Stimulated activated CD4-positive, alpha-beta T cell treated with anti-CD3 and anti-CD28 coated beads, Interleukin-1b, Interleukin-23, amount 100 ng/mL, for 48 hours (primary cell): Measurements from ENCODE around the gene MS4A14.
"Not testable (repeated sequence)": the region's sequence is repeated elsewhere in the genome, so short reads cannot be mapped to it uniquely, and the experiment has no call there.

ENCODE experiments used
- DNase-seq: peaks from one replicate; pipeline ENCODE4 v3.0.0-alpha.2; 2020

MS4A14 gene

GRCh38 chr11:60392361-60392760 is 3.9 kb upstream of the MS4A14 start:
- DNase-seq = no peak

DNA sequence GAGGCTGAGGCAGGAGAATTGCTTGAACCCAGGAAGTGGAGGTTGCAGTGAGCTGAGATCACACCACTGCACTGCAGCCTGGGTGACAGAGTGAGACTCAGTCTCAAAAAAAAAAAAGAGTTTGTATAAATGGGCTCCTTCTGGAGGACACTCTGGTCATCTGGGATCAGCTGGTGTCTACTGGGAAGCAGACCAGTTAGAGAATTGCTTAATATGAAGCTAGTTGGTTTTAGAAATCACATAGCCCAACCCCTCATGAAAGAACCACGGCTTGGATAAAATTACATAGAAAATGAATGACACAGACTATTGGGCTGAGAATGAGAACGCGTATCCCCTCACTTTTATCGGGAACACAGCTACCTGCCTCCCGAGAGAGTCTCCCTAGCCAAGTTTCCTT is 3.2 kb upstream of the MS4A14 start:
- DNase-seq = no peak

DNA sequence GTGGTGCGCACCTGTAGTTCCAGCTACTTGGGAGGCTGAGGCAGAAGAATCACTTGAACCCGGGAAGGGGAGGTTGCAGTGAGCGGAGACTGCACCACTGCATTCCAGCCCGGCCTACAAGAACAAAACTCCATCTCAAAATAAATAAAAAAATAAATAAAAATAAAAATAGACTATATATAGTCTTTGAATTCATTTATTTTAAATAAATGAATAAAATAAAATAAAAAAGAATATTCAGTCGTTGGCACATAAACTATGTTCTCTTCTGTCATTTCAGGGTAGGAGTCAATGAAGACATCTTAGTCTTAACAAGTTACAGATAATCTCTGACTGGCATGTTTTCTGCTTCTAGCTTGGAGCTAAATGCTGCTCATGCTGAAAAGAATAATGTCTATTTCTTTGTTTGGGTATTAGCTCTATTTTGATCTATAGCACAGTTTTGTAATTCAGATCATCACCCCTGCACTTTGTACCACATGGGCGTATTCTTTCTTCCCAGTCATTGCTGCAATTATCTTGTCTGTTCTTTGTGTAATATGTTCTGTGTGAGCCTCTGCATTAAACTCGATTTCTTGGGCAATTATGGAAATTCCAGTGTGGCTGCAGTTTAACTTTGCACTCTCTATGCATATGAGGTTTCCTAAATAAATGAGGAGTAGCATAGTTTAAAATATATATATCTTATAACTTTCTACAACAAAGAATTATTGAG is 1.4 kb upstream of the MS4A14 start:
- DNase-seq = no peak

DNA sequence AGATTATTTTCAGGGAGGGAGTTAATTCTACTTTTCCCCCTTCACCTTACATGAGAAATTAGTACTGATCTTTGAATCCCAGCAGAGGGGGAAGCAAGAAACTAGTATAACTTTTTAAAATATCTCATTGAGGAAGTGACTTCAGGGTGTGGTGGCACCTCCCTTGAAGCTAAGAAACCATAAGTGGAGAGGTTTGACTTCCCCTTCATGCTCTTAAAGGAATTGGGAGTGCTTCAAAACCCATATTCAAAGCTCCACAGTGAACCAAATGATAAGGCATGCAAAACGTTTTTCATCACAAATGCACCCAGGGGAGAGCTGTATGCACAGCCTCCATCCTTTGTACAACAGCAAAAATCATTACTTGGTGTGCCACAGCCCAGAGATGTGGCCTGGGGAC is 540 bp downstream of the MS4A14 start:
- DNase-seq = no peak

DNA sequence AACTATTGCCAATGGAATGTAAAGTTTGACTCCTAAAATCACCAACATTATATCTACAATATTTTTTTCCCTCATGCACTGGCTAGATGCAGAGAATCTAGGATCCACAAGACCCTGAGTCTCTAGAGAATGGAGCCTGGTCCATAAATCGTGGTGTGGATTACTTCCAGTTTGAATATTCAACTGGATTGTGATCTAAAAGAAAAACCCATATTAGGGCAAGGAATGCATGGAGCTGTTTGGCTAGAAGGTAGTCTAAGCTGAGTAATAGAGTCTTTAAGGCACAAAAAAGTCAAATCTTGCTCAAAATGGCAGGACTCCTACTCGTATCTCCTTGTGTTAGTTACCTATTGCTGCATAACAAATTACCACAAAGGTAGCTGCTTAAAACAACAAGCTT is 23.8 kb downstream of the MS4A14 start:
- no peak for DNase-seq

GRCh38 chr11:60422609-60423008 is 26.4 kb downstream of the MS4A14 start:
- DNase-seq = no peak

GRCh38 chr11:60428517-60428916 is 32.3 kb downstream of the MS4A14 start:
- no peak for DNase-seq

- DNase-seq = no peak
Measured at GRCh38 chr11:60429272-60429671, 33.0 kb downstream of the MS4A14 start, which contains the start of gene MS4A5. MS4A5 (plus strand) TSS chr11:60429572; CDS start chr11:60429675, 103 bp downstream.

- no peak for DNase-seq
Measured at GRCh38 chr11:60431251-60431650, 35.0 kb downstream of the MS4A14 start.

DNA sequence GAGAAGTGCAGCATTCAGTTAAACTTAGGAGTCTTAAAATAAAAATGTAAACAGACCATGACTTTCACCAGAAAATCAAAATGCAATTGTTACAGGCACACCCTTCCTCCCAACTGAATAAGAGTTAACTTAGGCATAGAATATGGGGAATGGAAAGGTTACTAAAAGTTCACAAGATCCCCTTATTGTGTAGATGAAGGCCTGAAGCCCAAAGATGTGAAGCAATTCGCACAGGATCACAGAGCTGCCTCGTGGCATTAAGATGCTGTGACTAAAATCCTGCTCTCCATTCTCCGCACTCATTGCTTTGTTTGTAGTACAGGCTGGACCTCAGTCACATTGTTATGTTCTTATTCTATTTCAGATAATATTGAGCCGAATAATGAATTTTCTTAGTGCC is 37.1 kb downstream of the MS4A14 start:
- no peak for DNase-seq

DNA sequence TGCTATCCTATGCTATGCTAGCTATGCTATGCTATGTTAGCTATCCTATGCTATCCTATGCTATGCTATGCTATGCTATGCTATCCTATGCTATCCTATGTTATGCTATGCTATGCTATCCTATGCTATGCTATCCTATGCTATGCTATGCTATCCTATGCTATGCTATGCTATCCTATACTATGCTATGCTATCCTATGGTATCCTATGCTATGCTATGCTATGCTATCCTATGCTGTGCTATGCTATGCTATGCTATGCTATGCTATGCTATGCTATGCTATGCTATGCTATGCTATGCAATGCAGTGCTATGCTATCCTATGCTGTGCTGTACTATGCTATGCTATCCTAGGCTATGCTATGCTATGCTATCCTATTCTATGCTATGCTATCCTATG is 50.8 kb downstream of the MS4A14 start:
- no peak for DNase-seq

DNA sequence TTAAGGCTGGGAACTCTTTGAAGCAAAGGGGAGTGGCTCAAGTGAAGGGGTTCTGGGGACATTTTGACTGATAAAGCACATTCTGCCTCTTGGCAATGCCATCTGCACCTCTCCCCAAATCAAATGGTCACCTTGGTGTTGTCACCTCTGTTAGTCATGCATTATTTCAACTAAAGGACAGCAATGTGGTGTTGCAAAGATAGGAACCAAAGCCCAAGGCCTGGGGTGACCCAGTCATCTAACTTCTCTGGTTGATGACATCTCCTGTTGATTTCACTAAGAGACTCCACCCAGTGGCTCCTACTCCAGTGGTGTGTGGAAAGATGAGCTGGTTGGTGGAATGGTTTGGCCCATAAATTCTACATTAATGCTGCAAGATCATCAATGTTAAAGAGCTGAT is 51.6 kb downstream of the MS4A14 start:
- DNase-seq = no peak

GRCh38 chr11:60451185-60451584 is 54.9 kb downstream of the MS4A14 start:
- DNase-seq = not testable (repeated sequence)

DNA sequence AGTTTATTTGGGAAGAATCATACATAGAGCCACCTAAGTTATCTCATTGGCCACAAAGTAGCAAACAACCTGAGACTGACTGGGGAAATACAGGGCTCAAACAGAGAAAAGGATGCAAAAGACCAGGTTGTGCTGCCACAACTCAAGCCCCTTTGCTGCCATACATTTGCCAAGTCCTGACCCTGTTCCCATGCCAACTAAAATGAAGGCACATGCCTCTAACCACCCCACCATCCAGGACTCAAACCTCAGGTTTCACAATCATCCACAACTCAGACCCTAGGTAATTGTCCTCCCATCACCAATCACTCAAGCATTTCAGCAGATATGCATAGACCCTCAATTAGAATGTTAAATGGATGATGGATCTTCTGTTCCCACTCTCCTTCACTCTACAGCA is 58.0 kb downstream of the MS4A14 start:
- DNase-seq = no peak

DNA sequence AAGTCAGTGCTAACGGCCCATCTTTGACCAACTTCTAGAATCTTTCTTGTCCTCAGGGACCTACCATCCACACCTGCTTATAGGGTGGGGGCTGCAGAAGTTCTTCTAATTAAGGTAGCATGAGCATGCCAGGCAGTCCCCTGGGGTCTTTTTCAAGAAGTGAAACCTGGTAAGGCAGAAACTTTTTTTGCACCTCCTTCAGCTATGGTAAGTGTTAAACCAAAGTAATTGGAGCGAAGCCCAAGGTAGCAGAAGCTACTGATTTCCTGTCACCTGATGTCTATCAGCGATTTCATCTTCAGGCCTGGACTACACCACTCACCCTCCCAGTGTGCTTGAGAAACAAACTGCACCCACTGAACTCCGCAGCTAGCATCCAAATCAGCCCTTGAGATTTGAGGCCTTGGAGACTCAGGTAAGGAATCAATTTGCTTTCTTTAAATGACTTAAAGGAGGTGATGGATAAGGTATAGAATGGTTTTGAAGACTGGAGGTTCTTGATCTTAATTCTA is 59.3 kb downstream of the MS4A14 start, which contains the start of gene MS4A1:
MS4A1 (plus strand) TSS at position 317 of the 512 bp plus-strand sequence. CDS start 6,528 bp downstream, outside the sequence.
- DNase-seq = no peak

GRCh38 chr11:60457576-60457975 is 61.3 kb downstream of the MS4A14 start:
- DNase-seq = no peak

- no peak for DNase-seq
Measured at GRCh38 chr11:60459345-60459744, 63.1 kb downstream of the MS4A14 start.
